GM21360 (cell line): ENCODE data around the gene PGC.

Experiments used
- ATAC-seq: cut with Tn5 transposase; IDR thresholded peaks from one replicate; pipeline ENCODE4 v1.9.1; 2021; ENCODE audit warnings: mild to moderate bottlenecking, moderate library complexity; ENCODE audit not compliant: unreplicated experiment

PGC gene

GRCh38 chr6:41748542-41748941, 1.3 kb upstream of the PGC start:
- ATAC-seq = no peak

- ATAC-seq = no peak
Measured at GRCh38 chr6:41748102-41748477, 893 bp upstream of the PGC start.

- no peak for ATAC-seq
Measured at GRCh38 chr6:41746107-41746506, 1.1 kb downstream of the PGC start.

- no peak for ATAC-seq
Measured at GRCh38 chr6:41744236-41744787, 2.9 kb downstream of the PGC start.

GRCh38 chr6:41743406-41744235, 3.6 kb downstream of the PGC start:
- no peak for ATAC-seq

GRCh38 chr6:41741625-41742490, 5.3 kb downstream of the PGC start:
- ATAC-seq = no peak

- no peak for ATAC-seq
Measured at GRCh38 chr6:41740366-41741162, 6.6 kb downstream of the PGC start.

- no peak for ATAC-seq
Measured at GRCh38 chr6:41739041-41739440, 8.2 kb downstream of the PGC start.

- ATAC-seq = no peak
Measured at GRCh38 chr6:41737591-41738130, 9.5 kb downstream of the PGC start.

GRCh38 chr6:41736800-41737555, 10.2 kb downstream of the PGC start:
- no peak for ATAC-seq

- no peak for ATAC-seq
Measured at GRCh38 chr6:41736186-41736733, 10.9 kb downstream of the PGC start.

GRCh38 chr6:41735427-41736185, 11.6 kb downstream of the PGC start, which contains the start of gene TFEB:
Gene TFEB, minus strand, starts transcription at chr6:41735608. Its CDS starts 44,395 bp downstream, at chr6:41691213.
- peak; percentile 44 for ATAC-seq

GRCh38 chr6:41734666-41735426, 12.4 kb downstream of the PGC start:
- ATAC-seq = peak; percentile 20

- peak; percentile 43 for ATAC-seq
Measured at GRCh38 chr6:41733707-41734665, 13.2 kb downstream of the PGC start.

GRCh38 chr6:41733360-41733706, 13.9 kb downstream of the PGC start:
- ATAC-seq = no peak

- ATAC-seq = no peak
Measured at GRCh38 chr6:41732591-41733359, 14.4 kb downstream of the PGC start.
